DOHH2 (cell line): ENCODE data around the gene TCF21.

Experiments used
- CTCF ChIP-seq: fragments of 200-600 bp; sonication (generic); IDR thresholded peaks from one replicate; pipeline ENCODE4 v1.5.1; 2014; ENCODE audit warnings: antibody characterized with exemption, mild to moderate bottlenecking, low read depth, low read length; ENCODE audit not compliant: poor library complexity, severe bottlenecking
- EZH2phosphoT487 ChIP-seq: fragments of 200-600 bp; sonication (generic); IDR thresholded peaks from 2 replicates; pipeline ENCODE4 v1.6.1; 2017; ENCODE audit warnings: borderline replicate concordance, mild to moderate bottlenecking, antibody characterized with exemption, low read length, moderate library complexity, mixed read lengths

GRCh38 chr6:133923938-133924593 is 35.2 kb downstream of the TCF21 start:
- TF ChIP-seq CTCF (peak; percentile 81), EZH2phosphoT487 (no peak)
